ENCODE measurements around the gene KDM5D.

The KDM5D gene

GRCh38 chrY:19744381-19745378 lies at the start of gene KDM5D:
Gene KDM5D, minus strand, starts transcription at chrY:19744726. Its CDS starts 192 bp downstream, at chrY:19744534.
- TF ChIP-seq ZBTB7A (IDR thresholded peaks at IDR 0.05; ENCODE audit: low read depth) (no peak), TEAD4 (IDR thresholded peaks at IDR 0.05) (no peak), CEBPB (IDR thresholded peaks at IDR 0.05) (no peak), EP300 (IDR thresholded peaks at IDR 0.05; ENCODE audit: borderline replicate concordance) (no peak), CREB1 (IDR thresholded peaks at IDR 0.05; ENCODE audit: low read depth) (no peak), REST (IDR thresholded peaks at IDR 0.05; ENCODE audit: low read depth) (no peak), EGR1 (IDR thresholded peaks at IDR 0.05) (no peak)

DNA sequence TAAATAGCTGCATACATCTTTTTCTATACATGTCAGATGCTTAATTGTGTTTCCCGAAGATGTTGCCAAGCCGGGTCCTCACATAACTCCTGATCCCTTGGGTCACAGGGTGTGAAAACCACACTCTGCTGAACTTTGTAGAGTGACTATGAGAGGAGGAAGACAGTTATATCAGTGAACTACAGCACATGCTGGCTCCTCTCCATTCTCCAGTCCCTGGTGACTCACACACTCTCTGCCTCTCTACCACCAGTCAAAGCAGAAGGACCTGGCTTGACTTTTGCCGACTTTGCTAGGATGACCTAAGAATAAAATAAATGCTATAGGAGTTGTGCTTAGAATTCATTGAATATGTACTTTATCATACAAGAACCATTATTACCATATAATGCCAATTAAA lies 23.8 kb upstream of the KDM5D start:
- TF ChIP-seq REST (IDR thresholded peaks at IDR 0.05; ENCODE audit: low read depth) (no peak), NFIC (IDR thresholded peaks at IDR 0.05) (no peak), RAD21 (IDR thresholded peaks at IDR 0.05; ENCODE audit: low read depth) (no peak), TCF12 (IDR thresholded peaks at IDR 0.05; ENCODE audit: low read depth) (no peak)
- TF ChIP-seq, protein P1, sequence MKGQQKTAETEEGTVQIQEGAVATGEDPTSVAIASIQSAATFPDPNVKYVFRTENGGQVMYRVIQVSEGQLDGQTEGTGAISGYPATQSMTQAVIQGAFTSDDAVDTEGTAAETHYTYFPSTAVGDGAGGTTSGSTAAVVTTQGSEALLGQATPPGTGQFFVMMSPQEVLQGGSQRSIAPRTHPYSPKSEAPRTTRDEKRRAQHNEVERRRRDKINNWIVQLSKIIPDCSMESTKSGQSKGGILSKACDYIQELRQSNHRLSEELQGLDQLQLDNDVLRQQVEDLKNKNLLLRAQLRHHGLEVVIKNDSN (IDR thresholded peaks at IDR 0.05): no peak

- TF ChIP-seq ZBTB7A (IDR thresholded peaks at IDR 0.05; ENCODE audit: low read depth) (no peak), NFIC (IDR thresholded peaks at IDR 0.05) (no peak), TEAD4 (IDR thresholded peaks at IDR 0.05) (no peak), REST (IDR thresholded peaks at IDR 0.05; ENCODE audit: low read depth) (no peak), TAF1 (IDR thresholded peaks at IDR 0.05; ENCODE audit: low read depth) (no peak), CREB1 (IDR thresholded peaks at IDR 0.05; ENCODE audit: low read depth) (no peak), EP300 (IDR thresholded peaks at IDR 0.05; ENCODE audit: borderline replicate concordance) (no peak), YY1 (IDR thresholded peaks at IDR 0.05; ENCODE audit: low read depth) (no peak), CEBPB (IDR thresholded peaks at IDR 0.05) (no peak), RAD21 (IDR thresholded peaks at IDR 0.05; ENCODE audit: low read depth) (no peak), FOXM1 (IDR thresholded peaks at IDR 0.05; ENCODE audit: borderline replicate concordance, low read depth) (no peak), TCF12 (IDR thresholded peaks at IDR 0.05; ENCODE audit: low read depth) (no peak), MAX (IDR thresholded peaks at IDR 0.05) (no peak), EGR1 (IDR thresholded peaks at IDR 0.05) (no peak)
- TF ChIP-seq, protein P1 (IDR thresholded peaks at IDR 0.05): no peak
These were observed 1.2 kb downstream of the KDM5D start for GRCh38 chrY:19743331-19743730.

DNA sequence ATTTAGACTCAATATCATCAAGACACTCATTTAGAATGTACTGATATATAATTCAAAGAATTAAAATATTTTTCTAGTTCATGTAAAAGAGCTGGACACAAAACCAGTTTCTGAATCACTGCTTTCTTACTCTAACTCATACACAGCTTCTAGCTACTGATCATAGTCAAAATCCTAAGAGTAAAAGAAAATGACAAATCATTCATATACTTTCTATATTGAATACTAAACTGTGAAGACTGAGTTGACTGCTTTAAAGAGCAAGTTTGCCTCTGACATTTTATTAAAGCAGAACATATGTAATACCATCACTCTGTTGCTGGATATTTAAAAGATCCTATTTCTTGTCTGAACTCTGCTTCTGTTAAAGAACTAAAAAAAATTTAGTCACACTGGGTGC lies 2.4 kb downstream of the KDM5D start:
- TF ChIP-seq REST (IDR thresholded peaks at IDR 0.05; ENCODE audit: low read depth) (no peak), TCF12 (IDR thresholded peaks at IDR 0.05; ENCODE audit: low read depth) (no peak), NFIC (IDR thresholded peaks at IDR 0.05) (no peak), MAX (IDR thresholded peaks at IDR 0.05) (no peak), CEBPB (IDR thresholded peaks at IDR 0.05) (no peak), YY1 (IDR thresholded peaks at IDR 0.05; ENCODE audit: low read depth) (no peak), TEAD4 (IDR thresholded peaks at IDR 0.05) (no peak), FOXM1 (IDR thresholded peaks at IDR 0.05; ENCODE audit: borderline replicate concordance, low read depth) (no peak), CREB1 (IDR thresholded peaks at IDR 0.05; ENCODE audit: low read depth) (no peak), RAD21 (IDR thresholded peaks at IDR 0.05; ENCODE audit: low read depth) (no peak), EP300 (IDR thresholded peaks at IDR 0.05; ENCODE audit: borderline replicate concordance) (no peak), EGR1 (IDR thresholded peaks at IDR 0.05) (no peak), ZBTB7A (IDR thresholded peaks at IDR 0.05; ENCODE audit: low read depth) (no peak), TAF1 (IDR thresholded peaks at IDR 0.05; ENCODE audit: low read depth) (no peak)
- TF ChIP-seq, protein P1 (IDR thresholded peaks at IDR 0.05): no peak
